KMS-11 (cell line): ENCODE data around the gene TIAM1.

Source experiments
- H2AFZ ChIP-seq: fragments of 200-600 bp; sonication (generic); 2 replicates; pipeline ENCODE4 v1.6.1; 2016; ENCODE audit warnings: antibody characterized with exemption, mixed run types, low read depth
- H3K27ac ChIP-seq: fragments of 200-600 bp; sonication (generic); 2 replicates; pipeline ENCODE4 v1.6.1; 2016; ENCODE audit warnings: mild to moderate bottlenecking, mixed run types
- H3K27me3 ChIP-seq: fragments of 200-600 bp; sonication (generic); 2 replicates; pipeline ENCODE4 v1.6.1; 2017; ENCODE audit warnings: mild to moderate bottlenecking, low read depth, mixed run types, moderate library complexity; ENCODE audit not compliant: insufficient read depth
- H3K36me3 ChIP-seq: fragments of 200-600 bp; sonication (generic); 2 replicates; pipeline ENCODE4 v1.6.1; 2017; ENCODE audit warnings: mild to moderate bottlenecking, mixed run types; ENCODE audit not compliant: insufficient read depth
- H3K4me1 ChIP-seq: fragments of 200-600 bp; sonication (generic); 2 replicates; pipeline ENCODE4 v1.6.1; 2016; ENCODE audit warnings: mild to moderate bottlenecking, low read depth, mixed run types; ENCODE audit not compliant: poor library complexity, severe bottlenecking
- H3K4me2 ChIP-seq: fragments of 200-600 bp; sonication (generic); 2 replicates; pipeline ENCODE4 v1.7.0; 2016; ENCODE audit warnings: mild to moderate bottlenecking, mixed run types
- H3K4me3 ChIP-seq: fragments of 200-600 bp; sonication (generic); IDR thresholded peaks from 2 replicates; pipeline ENCODE4 v1.6.1; 2017; ENCODE audit warnings: low read depth, low read length, mixed read lengths; ENCODE audit not compliant: insufficient read depth
- H3K79me2 ChIP-seq: fragments of 200-600 bp; sonication (generic); 2 replicates; pipeline ENCODE4 v1.6.1; 2016; ENCODE audit warnings: low read depth, mixed run types; ENCODE audit not compliant: insufficient read depth
- H3K9ac ChIP-seq: fragments of 200-600 bp; sonication (generic); 2 replicates; pipeline ENCODE4 v1.6.1; 2016; ENCODE audit warnings: mild to moderate bottlenecking, mixed run types
- H4K20me1 ChIP-seq: fragments of 200-600 bp; sonication (generic); 2 replicates; pipeline ENCODE4 v1.6.1; 2016; ENCODE audit warnings: mild to moderate bottlenecking, mixed run types; ENCODE audit not compliant: insufficient read depth
- TF ChIP-seq, protein P1 (sequence below): fragments of 200-600 bp; sonication (generic); conservative IDR thresholded peaks from 2 replicates; pipeline ENCODE4 v1.6.1; 2017; ENCODE audit warnings: low read depth, mild to moderate bottlenecking, antibody characterized with exemption, low read length, moderate library complexity, mixed read lengths

Gene TIAM1

DNA sequence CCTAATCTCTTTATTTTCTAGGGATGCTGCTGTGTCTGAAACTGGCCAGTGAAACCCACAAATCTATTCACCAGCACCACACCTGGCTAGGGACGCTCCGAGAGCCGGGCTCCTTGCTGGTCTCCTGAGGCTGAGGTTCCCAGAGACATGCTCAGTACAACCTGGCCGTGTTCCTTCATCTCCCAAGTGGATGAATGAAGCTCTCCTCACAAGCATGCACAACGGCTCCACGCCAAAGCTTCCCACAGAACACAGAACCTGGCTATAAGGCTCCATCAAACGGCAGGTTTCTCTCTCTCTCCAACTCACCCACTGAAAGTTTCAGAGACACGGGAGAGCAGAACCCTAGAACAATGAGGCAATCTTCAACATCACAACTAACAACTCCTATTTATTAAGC, 82.3 kb downstream of the TIAM1 start:
- H3K36me3 ChIP-seq = no peaks in the 10 kb centered on the region
- no peak overlapping the region for H3K27ac ChIP-seq
- no peaks in the 10 kb centered on the region for H4K20me1 ChIP-seq
- H2AFZ ChIP-seq = no peak overlapping the region
- no peaks in the 10 kb centered on the region for H3K4me1 ChIP-seq
- TF ChIP-seq, protein P1, sequence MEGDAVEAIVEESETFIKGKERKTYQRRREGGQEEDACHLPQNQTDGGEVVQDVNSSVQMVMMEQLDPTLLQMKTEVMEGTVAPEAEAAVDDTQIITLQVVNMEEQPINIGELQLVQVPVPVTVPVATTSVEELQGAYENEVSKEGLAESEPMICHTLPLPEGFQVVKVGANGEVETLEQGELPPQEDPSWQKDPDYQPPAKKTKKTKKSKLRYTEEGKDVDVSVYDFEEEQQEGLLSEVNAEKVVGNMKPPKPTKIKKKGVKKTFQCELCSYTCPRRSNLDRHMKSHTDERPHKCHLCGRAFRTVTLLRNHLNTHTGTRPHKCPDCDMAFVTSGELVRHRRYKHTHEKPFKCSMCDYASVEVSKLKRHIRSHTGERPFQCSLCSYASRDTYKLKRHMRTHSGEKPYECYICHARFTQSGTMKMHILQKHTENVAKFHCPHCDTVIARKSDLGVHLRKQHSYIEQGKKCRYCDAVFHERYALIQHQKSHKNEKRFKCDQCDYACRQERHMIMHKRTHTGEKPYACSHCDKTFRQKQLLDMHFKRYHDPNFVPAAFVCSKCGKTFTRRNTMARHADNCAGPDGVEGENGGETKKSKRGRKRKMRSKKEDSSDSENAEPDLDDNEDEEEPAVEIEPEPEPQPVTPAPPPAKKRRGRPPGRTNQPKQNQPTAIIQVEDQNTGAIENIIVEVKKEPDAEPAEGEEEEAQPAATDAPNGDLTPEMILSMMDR = no peak
- H3K9ac ChIP-seq = no peak overlapping the region
- no peaks in the 10 kb centered on the region for H3K27me3 ChIP-seq
- H3K4me3 ChIP-seq = no peak overlapping the region
- H3K79me2 ChIP-seq = no peaks in the 10 kb centered on the region
- H3K4me2 ChIP-seq = no peak overlapping the region

DNA sequence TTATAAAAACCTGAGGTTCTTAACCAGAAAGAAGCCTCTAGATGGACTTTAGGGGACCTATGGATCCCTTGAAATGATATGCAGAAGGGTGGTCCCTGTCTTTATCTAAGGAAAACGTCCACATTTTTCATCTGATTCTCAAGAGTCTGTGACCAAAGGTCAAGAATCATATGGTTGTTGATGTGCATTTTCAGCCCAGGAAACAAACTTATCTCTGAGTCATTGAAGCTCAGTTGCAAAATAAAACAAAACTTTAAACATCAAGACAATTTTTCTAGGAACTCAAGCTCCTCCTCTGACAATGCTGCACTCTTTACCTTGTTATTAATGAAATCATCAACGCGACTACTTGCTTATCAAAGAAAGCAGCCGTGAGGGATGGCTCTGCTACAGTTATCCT, 83.3 kb downstream of the TIAM1 start:
- Histone ChIP-seq H2AFZ (no peak overlapping the region), H3K4me3 (no peak overlapping the region), H3K79me2 (no peaks in the 10 kb centered on the region), H3K4me2 (no peak overlapping the region), H3K27me3 (no peaks in the 10 kb centered on the region), H4K20me1 (no peaks in the 10 kb centered on the region), H3K36me3 (no peaks in the 10 kb centered on the region), H3K4me1 (no peaks in the 10 kb centered on the region), H3K9ac (no peak overlapping the region), H3K27ac (no peak overlapping the region)
- TF ChIP-seq, protein P1 = no peak

DNA sequence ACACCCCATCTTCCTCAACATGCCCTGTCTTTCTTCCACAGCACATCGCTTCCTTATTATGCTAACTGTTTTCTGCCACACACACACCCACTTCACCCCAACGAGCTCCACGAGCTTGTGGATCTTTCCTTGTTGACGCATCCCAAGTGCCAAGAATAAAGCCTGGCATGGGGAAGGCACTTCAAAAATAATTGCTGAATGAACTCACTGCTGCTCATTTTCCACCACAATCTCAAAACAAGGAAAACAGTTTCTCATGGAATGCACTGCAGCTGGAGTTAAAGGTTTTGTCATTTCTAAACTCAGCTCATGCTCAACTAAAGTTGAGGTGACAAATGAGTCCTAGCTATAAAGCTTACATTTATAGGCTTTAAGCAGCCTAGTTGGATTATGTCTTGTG, 86.0 kb downstream of the TIAM1 start:
- Histone ChIP-seq H2AFZ (no peak overlapping the region), H3K4me3 (no peak overlapping the region), H4K20me1 (no peaks in the 10 kb centered on the region), H3K4me1 (no peaks in the 10 kb centered on the region), H3K27ac (no peak overlapping the region), H3K36me3 (no peaks in the 10 kb centered on the region), H3K79me2 (no peaks in the 10 kb centered on the region), H3K27me3 (no peaks in the 10 kb centered on the region), H3K4me2 (no peak overlapping the region), H3K9ac (no peak overlapping the region)
- TF ChIP-seq, protein P1 = no peak

DNA sequence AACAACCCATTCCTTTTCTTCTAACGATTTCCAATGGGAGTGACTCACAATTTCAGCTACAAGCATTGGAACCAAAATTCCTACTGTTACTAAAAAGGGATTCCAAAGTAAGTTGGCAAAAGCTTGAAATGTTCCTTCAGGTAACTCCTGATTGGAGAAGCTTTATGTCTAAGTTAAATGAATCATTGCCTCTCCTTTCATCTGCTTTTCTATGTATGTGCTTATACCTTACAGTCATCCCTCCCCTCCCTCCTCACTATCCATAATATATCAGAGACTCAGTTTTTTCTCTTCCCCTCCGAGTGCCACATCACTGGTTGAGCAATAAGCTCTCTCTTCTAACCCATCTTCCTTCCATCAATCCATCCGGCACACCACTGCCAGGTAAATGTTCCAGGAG, 86.8 kb downstream of the TIAM1 start:
- H3K4me3 ChIP-seq = no peak overlapping the region
- H3K27me3 ChIP-seq = no peaks in the 10 kb centered on the region
- TF ChIP-seq, protein P1 = no peak
- no peaks in the 10 kb centered on the region for H3K4me1 ChIP-seq
- H3K9ac ChIP-seq = no peak overlapping the region
- no peak overlapping the region for H3K27ac ChIP-seq
- no peak overlapping the region for H2AFZ ChIP-seq
- H3K4me2 ChIP-seq = no peak overlapping the region
- H3K36me3 ChIP-seq = no peaks in the 10 kb centered on the region
- H3K79me2 ChIP-seq = no peaks in the 10 kb centered on the region
- H4K20me1 ChIP-seq = no peaks in the 10 kb centered on the region

DNA sequence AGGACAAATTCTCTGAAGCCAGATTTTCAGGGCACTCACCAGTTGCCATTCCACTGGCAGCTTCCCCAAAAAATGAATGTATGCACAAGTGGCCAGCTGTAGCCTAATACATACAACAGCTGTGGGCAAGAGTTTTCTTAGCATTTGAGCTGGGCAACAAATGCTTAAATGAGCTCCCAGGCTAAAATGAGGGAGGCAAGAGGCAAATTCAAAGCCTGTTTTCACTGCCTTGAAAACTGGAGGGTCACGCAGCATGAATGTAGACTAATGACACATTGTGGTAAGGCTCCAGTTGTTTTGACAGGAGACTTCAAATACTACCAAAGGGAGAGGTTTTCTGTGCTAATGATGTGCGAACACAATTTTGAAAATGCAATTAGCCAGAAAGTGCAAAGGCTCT, 88.2 kb downstream of the TIAM1 start:
- no peaks in the 10 kb centered on the region for H3K4me1 ChIP-seq
- H3K27ac ChIP-seq = no peak overlapping the region
- H3K4me2 ChIP-seq = no peak overlapping the region
- H3K79me2 ChIP-seq = no peaks in the 10 kb centered on the region
- H3K9ac ChIP-seq = no peak overlapping the region
- no peak overlapping the region for H3K4me3 ChIP-seq
- TF ChIP-seq, protein P1 = no peak
- H2AFZ ChIP-seq = no peak overlapping the region
- no peaks in the 10 kb centered on the region for H3K27me3 ChIP-seq
- no peaks in the 10 kb centered on the region for H3K36me3 ChIP-seq
- H4K20me1 ChIP-seq = no peaks in the 10 kb centered on the region
